HK-2 (cell line): ENCODE data around the gene C4orf50.

ENCODE experiments used
- DNase-seq: peaks from one replicate; pipeline ENCODE4 v3.0.0-alpha.2; 2018; ENCODE audit not compliant: unreplicated experiment

Gene C4orf50

DNA sequence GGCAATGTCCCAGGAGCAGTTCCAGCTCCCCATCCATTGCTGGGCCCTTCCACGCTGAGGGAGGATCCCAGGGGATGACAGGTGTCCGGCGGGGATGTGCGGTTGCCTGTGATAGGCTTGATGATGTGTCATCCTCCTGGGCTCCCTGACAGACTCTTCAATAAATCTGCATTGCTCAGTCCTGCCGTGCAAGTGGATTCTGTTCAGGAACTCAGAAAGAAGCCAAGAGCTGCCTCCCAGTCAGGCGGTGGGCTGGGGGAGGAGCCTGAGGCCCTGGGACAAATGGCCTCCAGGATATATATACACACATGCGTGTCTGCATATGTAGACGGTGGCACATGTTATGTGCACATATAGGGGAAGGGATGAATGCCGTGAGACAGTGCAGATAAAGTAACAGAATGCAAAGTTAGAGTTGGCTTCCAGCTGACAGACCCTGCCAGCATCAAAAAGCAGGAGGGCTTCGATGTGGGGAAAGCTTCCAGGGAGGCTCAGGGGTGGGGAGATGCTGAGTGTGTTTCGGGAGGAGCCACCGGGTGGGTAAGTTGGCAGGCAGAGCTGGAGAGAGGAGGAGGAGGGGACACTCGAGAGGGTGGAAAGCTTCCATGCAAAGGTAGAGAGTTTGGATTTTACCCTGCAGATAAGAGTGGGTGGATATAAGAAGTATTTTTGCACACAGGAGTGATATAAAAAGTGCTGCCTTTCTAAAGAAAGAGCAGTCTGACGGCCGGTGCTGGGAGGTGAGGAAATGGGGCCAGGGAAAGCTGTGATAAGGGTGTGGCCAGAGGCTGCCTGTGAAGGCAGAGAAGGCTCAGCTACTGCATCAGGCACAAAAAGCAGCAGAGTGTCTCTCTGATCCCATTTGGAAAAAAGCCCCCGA lies 96.9 kb downstream of the C4orf50 start:
- DNase-seq, result no peak

DNA sequence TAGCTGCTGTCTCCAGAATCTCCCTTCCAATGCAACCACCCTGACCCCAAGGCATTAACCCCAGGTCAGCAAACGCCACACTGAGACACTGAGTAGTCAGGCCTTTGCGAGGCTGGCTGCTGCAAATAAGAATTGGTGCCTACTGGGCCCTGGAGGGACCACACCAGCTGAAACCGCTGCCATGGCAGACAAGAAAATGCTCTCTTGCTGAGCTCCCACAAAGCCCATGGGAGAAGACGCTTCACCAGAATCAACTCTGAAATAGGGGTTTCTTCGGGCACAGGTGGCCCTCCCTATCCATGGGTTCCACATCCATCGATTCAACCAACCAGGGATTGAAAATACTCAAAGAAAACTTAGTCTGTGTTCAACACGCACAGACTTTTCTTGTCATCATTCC lies 98.7 kb downstream of the C4orf50 start:
- DNase-seq, result no peak

DNA sequence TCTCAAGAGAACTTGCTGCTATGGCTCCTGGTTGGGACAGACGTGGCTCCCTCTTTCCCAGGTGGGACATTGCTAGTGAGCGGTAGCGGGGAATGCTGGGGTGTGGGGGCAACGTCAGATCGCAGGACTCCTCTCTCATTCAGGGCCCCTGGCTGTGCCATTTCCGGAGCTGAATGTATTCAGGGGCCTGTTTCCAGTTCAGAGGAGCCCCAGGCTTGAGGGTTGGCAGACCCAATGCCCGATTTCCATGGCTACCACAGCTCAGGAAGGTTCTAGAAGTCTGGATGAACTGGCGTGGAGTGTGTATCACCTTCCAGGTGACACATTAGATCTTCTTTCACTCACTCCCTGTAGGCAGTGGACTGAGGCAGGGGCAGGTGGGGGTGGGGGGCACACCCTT lies 99.2 kb downstream of the C4orf50 start:
- DNase-seq, result no peak

DNA sequence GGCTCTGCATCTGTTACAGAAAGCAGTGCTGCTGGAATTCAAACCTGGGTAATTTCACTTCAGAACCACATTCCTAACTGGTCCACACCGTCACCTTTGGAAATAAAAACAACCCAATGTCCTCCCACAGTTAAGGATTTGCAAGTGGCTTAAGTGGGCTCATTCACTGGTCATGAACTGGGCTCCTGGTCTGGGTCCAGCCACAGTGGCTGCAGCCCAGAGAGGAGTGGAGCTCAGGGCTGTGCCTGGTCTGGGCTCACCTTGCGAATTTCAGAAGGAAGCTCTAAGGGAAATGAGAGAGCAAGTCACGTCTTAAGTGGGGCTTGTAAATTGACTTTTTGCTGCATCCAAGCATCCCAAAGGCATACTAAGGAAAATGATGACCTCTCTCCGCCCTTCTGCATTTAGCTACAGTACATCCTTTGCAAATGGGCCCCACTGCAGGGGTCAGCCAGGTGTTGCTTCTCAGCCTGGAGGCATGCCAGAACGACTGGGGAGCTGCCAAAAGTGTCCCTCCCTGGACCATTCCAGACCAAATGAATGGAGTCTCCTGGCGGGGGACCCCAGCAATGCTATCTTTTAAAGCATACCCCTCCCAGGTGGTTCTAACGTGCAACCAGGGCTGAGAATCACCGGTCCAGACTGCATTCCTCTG lies 99.8 kb downstream of the C4orf50 start:
- DNase-seq, result no peak

GRCh38 chr4:5917672-5918071 lies 100.6 kb downstream of the C4orf50 start:
- DNase-seq, result no peak

GRCh38 chr4:5916229-5916628 lies 102.0 kb downstream of the C4orf50 start:
- DNase-seq, result no peak

- DNase-seq, result no peak
Observed at GRCh38 chr4:5913454-5913853, 104.8 kb downstream of the C4orf50 start.

- no peak for DNase-seq
Observed at GRCh38 chr4:5912614-5913019, 105.6 kb downstream of the C4orf50 start.

DNA sequence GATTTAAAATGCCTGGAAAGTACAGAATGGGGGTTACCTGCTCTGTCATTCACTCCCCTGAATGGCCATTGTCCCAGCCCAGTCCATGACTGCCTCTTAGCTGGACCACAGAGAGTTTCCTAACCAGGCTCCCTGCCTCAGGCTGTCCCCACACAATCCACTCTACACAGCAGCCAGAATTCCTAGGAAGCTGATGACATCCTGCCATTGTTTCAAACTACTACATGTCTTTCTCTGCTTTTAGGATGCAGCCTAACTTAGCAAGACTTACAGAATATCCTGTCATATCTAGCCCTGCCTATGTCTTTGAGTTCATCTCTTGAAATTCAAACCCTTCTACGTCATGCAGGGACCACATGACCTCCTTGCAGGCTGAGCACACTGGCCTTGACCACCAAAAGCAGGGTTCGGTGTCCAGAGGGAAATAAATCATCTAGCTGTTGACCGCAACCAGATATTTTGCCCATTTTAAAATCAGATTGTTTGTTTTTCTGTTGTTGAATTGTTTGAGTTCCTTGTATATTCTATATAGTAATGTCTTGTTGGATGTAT lies 109.3 kb downstream of the C4orf50 start:
- no peak for DNase-seq

DNA sequence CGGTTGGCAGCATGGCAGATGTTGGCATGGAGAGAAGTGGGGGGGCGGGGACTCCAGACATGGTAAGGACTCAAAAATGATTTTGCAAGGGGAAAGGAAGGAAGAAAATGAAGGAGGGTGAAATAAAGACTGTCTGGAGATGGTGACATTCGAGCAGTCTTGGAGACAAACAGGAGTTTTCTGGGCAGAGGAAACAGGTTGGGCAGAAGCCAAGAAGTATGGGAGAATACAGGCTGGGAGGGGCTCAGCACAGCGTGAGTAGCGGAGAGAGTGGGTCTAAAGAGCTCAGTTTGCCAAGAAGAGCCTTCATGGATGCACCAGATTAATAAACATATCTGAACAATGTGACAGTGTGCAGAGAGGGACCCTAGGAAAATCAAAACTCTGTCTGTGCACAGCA lies 112.0 kb downstream of the C4orf50 start:
- no peak for DNase-seq

- DNase-seq, result no peak
Observed at GRCh38 chr4:5905714-5906113, 112.5 kb downstream of the C4orf50 start.

- DNase-seq, result no peak
Observed at GRCh38 chr4:5900844-5901243, 117.4 kb downstream of the C4orf50 start.

DNA sequence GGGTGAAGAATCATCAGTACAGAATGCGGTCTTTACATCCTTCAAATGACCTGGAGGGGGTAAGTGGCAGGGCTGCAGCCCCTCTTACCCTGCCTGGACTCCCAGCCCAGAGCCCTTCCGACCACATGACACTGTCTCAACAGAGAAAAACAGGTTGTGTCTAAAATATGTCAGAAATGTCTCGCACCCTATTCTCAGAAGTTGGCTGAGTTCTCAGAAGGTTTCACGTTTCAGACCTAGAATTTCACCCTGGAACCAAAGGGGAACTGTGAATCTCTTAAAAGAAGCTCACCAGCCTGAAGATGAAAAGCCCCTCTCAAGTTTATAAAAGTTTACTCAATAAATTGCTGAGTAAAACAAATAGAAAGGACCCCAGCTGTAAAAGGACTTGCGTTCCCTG lies 118.3 kb downstream of the C4orf50 start:
- no peak for DNase-seq

- no peak for DNase-seq
Observed at GRCh38 chr4:5899396-5899795, 118.8 kb downstream of the C4orf50 start.

DNA sequence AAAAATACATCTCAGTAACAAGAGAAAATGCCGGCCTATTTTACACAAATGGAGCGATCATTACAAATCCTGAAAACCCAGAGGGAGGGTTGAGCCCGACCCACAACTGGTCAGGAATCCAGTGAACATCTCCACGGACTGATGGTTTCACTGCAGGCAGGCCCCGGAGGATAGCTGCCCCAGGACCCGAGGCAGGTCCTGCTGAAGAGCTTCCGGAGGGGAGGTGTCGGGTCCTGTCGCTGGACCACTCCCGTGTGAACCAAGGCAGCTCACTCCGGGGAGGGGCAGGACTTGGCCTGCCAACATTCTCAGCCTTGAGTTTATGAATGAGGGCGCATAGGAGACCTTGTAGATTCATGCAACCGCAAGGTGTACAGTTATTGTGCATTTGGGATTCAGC lies 120.6 kb downstream of the C4orf50 start:
- DNase-seq, result no peak

- no peak for DNase-seq
Observed at GRCh38 chr4:5895287-5895686, 122.9 kb downstream of the C4orf50 start.

DNA sequence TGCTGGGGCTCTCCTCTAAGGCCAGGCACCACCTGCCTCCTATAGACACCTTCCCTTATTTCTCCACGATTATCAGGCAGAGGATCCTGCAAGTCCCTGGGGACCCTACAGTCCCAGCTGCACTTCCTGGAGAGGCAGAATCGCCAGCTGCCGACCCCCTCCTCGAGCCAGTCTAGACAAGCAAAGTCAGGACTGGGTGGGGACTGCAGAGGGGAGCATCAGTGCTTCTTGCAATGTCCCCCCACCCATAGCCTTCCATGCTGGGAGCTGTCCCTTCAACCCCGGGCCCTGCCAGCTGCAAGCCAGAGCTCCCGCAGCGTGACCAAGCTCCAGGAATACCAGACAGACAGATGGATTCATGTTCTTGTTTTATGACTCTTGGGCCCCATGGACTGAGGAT lies 124.0 kb downstream of the C4orf50 start:
- DNase-seq, result no peak

DNA sequence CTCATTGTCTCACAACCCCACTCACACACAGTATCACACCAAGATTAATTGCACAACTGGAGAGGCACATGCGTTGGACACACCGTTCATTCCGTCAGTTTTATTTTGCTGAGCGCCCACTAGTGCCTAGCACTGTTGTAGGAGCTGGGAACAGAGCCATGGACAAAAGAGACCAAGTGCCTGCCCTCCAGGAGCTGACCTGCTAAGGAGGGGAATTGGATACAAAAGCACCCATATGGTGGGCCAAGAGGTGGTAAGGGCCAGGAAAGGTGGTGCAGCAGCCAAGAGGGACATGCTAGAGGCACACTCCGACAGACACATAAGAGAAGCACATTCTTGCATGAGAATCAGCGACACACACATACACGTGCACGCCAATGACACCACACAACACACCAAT lies 124.6 kb downstream of the C4orf50 start:
- DNase-seq, result no peak

DNA sequence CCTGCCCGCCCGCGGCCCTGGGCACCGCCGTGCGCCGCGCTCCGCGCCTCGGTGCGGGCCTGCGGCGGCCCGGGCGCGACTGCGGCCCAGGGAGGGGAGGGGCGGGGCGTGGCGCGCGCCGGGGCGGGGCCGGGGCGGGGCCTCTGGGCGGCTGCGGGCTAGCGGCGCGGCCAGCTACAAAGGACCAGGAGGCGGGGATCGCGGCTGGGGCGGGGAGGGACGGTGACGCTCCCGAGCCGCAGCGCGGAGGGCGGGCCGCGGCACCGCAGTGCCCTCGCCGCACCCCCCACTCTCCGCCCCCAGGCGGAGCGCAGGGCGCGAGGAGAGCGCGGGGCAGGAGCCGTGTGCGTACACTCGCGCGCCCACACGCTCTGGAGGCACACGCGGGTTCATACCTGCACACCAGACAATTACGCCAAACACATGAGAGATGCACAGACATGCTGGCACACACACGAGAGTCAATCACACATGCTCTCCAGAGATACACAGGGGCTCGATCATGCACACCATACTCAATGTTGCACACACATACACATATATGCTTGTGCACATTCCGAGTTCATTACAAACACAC lies 125.1 kb downstream of the C4orf50 start, which contains the start of gene CRMP1:
TSS of gene CRMP1 (minus strand) at position 83 of the 577 bp plus-strand sequence. CDS start 117 bp downstream, outside the sequence.
- no peak for DNase-seq

DNA sequence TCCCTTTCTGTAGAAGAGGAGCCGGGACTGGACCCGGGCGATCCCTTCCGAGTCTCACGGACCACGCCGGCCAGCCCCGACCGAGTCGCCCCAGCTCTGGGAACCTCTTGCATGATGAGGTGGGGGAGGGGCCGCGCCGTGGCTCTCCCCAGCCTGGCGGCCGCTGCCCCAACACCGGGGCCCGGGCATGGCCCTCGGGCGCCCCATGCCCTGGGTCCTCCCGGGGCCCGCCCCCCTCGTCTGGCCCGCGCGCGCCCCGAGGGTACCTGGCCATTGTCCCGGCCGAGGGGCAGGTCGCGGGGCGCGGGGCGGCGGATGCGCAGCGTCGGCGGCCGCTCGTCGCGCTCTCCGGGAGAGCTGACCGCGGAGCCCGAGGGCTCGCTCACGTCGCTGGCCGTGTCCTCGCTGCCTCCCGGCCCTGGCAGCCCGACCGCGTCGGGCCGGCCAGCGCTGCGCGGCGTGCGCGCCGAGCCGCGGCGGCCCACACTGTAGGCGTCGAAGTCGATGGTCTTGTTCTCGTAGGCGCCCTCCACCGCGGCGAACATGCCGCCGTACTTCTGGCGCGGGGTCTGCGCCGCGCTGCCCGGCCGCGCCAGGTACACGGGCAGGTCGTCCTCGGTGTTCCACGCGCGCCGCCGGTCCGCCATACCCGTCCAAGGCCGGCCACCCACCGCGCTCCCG lies 125.8 kb downstream of the C4orf50 start:
- DNase-seq, result no peak

DNA sequence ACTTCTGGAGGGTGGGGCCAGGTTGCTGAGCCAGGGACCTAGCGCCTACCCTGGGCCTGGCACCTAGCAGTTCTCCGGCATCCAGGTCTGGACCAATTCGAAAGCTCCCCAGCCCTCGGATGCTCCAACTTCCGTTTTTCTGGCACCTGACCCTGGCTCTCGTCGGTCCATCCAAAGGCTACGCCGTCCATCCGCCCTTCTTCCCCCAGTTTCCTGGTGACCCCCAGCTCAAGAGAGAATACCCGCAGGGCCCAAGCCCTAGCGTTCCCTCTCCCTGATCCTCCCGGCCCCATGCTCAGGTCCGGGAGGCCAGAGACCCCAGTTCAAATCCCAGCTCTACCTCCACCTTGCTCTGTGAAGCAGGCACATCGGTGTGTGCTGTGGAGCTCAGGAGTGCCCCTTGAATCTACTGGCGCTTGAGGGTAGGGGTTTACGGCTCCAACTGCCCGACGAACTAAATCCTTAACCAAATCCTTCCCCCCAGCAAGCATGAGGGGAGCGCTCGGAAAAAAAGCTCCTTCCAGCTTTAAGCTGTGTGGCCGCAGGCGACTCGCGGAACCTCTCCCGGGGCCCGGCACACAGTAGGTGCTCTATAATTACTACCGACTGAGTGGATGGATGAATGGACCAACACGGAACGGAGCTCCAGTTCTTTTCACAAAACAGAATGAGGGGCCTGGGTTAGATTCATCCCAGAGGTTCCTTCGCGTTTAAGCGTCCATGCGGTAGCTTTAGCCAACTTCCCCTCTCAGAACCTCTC lies 126.5 kb downstream of the C4orf50 start:
- no peak for DNase-seq
